ENCODE data around the gene VPS13D. TPM values are rescaled to one million over a fixed set of nuclear protein-coding genes. Genes with fewer than 3 reads are reported as not detected.

The VPS13D gene
- total and polyA plus RNA-seq, 2 donors from 2014 or later: 19.4 to 75.8 TPM

- Histone ChIP-seq H3K4me1 (ENCODE audit: control insufficient read depth in 2 of 3, insufficient read depth in 2 of 3, low read depth in 1 of 3, low read length in 3 of 3) (peaks cover 0 to 5% (median 0%) of the 10 kb centered on the region in 3 donors), H3K4me3 (ENCODE audit: low read length in 3 of 3) (no peak overlapping the region), H3K36me3 (ENCODE audit: control insufficient read depth in 2 of 3, insufficient read depth in 3 of 3, low read length in 3 of 3) (peaks cover 6 to 52% (median 25%) of the 10 kb centered on the region in 3 donors), H3K27ac (ENCODE audit: low read depth in 2 of 2, low read length in 2 of 2) (no peak overlapping the region), H3K27me3 (ENCODE audit: control insufficient read depth, insufficient read depth, low read length) (no peaks in the 10 kb centered on the region), H3K9me3 (ENCODE audit: control insufficient read depth in 2 of 3, insufficient read depth in 1 of 3, low read length in 3 of 3) (no peaks in the 10 kb centered on the region), H3K9ac (ENCODE audit: low read length in 3 of 3) (no peak overlapping the region)
- no peak for TF ChIP-seq CTCF (IDR thresholded peaks at IDR 0.05; ENCODE audit: borderline replicate concordance, extremely low read depth, insufficient read depth)
- intact Hi-C loops (cut with DNase I): no loop called here
- FAIRE-seq (no peak), DNase-seq (no peak)
These were observed 15.3 kb downstream of the VPS13D start for GRCh38 chr1:12245116-12245515.

- TF ChIP-seq CTCF (IDR thresholded peaks at IDR 0.05; ENCODE audit: borderline replicate concordance, extremely low read depth, insufficient read depth): no peak
- no peaks in the 10 kb centered on the region for H3K27me3 ChIP-seq (ENCODE audit: control insufficient read depth, insufficient read depth, low read length)
- peaks cover 0 to 5% (median 0%) of the 10 kb centered on the region in 3 donors for H3K4me1 ChIP-seq (ENCODE audit: control insufficient read depth in 2 of 3, insufficient read depth in 2 of 3, low read depth in 1 of 3, low read length in 3 of 3)
- H3K27ac ChIP-seq (ENCODE audit: low read depth in 2 of 2, low read length in 2 of 2): no peak overlapping the region
- no peak overlapping the region for H3K4me3 ChIP-seq (ENCODE audit: low read length in 3 of 3)
- intact Hi-C loops (cut with DNase I): no loop called here
- H3K9me3 ChIP-seq (ENCODE audit: control insufficient read depth in 2 of 3, insufficient read depth in 1 of 3, low read length in 3 of 3): no peaks in the 10 kb centered on the region
- FAIRE-seq (no peak), DNase-seq (no peak)
- H3K9ac ChIP-seq (ENCODE audit: low read length in 3 of 3): no peak overlapping the region
- peaks cover 9 to 58% (median 29%) of the 10 kb centered on the region in 3 donors for H3K36me3 ChIP-seq (ENCODE audit: control insufficient read depth in 2 of 3, insufficient read depth in 3 of 3, low read length in 3 of 3)
These were observed 15.9 kb downstream of the VPS13D start for GRCh38 chr1:12245733-12246132.

GRCh38 chr1:12246584-12246983, 16.8 kb downstream of the VPS13D start:
- no peak for FAIRE-seq
- H3K27ac ChIP-seq (ENCODE audit: low read depth in 2 of 2, low read length in 2 of 2): no peak overlapping the region
- DNase-seq: no peak
- TF ChIP-seq CTCF (IDR thresholded peaks at IDR 0.05; ENCODE audit: borderline replicate concordance, extremely low read depth, insufficient read depth): no peak
- intact Hi-C loops (cut with DNase I): no loop called here
- peaks cover 9 to 61% (median 30%) of the 10 kb centered on the region in 3 donors for H3K36me3 ChIP-seq (ENCODE audit: control insufficient read depth in 2 of 3, insufficient read depth in 3 of 3, low read length in 3 of 3)
- H3K27me3 ChIP-seq (ENCODE audit: control insufficient read depth, insufficient read depth, low read length): no peaks in the 10 kb centered on the region
- H3K9me3 ChIP-seq (ENCODE audit: control insufficient read depth in 2 of 3, insufficient read depth in 1 of 3, low read length in 3 of 3): no peaks in the 10 kb centered on the region
- no peak overlapping the region for H3K4me3 ChIP-seq (ENCODE audit: low read length in 3 of 3)
- no peak overlapping the region for H3K9ac ChIP-seq (ENCODE audit: low read length in 3 of 3)
- peaks cover 0 to 5% (median 0%) of the 10 kb centered on the region in 3 donors for H3K4me1 ChIP-seq (ENCODE audit: control insufficient read depth in 2 of 3, insufficient read depth in 2 of 3, low read depth in 1 of 3, low read length in 3 of 3)

- TF ChIP-seq CTCF (IDR thresholded peaks at IDR 0.05; ENCODE audit: borderline replicate concordance, extremely low read depth, insufficient read depth): no peak
- FAIRE-seq (no peak), DNase-seq (no peak)
- Histone ChIP-seq H3K9ac (ENCODE audit: low read length in 3 of 3) (no peak overlapping the region), H3K4me1 (ENCODE audit: control insufficient read depth in 2 of 3, insufficient read depth in 2 of 3, low read depth in 1 of 3, low read length in 3 of 3) (peaks cover 0 to 5% (median 0%) of the 10 kb centered on the region in 3 donors), H3K27me3 (ENCODE audit: control insufficient read depth, insufficient read depth, low read length) (no peaks in the 10 kb centered on the region), H3K9me3 (ENCODE audit: control insufficient read depth in 2 of 3, insufficient read depth in 1 of 3, low read length in 3 of 3) (no peaks in the 10 kb centered on the region), H3K36me3 (ENCODE audit: control insufficient read depth in 2 of 3, insufficient read depth in 3 of 3, low read length in 3 of 3) (peaks cover 13 to 62% (median 38%) of the 10 kb centered on the region in 3 donors), H3K4me3 (ENCODE audit: low read length in 3 of 3) (no peak overlapping the region), H3K27ac (ENCODE audit: low read depth in 2 of 2, low read length in 2 of 2) (no peak overlapping the region)
- intact Hi-C loops (cut with DNase I): no loop called here
These were observed 19.4 kb downstream of the VPS13D start for GRCh38 chr1:12249181-12249580.

Data from kidney (tissue), 14 donors.